T follicular helper cell (primary cell): ENCODE results near the gene FRAT1.

Source experiments
- DNase-seq: peaks from one replicate; pipeline ENCODE4 v3.0.0-alpha.2; 2020; ENCODE audit warnings: low read depth

Gene FRAT1

DNA sequence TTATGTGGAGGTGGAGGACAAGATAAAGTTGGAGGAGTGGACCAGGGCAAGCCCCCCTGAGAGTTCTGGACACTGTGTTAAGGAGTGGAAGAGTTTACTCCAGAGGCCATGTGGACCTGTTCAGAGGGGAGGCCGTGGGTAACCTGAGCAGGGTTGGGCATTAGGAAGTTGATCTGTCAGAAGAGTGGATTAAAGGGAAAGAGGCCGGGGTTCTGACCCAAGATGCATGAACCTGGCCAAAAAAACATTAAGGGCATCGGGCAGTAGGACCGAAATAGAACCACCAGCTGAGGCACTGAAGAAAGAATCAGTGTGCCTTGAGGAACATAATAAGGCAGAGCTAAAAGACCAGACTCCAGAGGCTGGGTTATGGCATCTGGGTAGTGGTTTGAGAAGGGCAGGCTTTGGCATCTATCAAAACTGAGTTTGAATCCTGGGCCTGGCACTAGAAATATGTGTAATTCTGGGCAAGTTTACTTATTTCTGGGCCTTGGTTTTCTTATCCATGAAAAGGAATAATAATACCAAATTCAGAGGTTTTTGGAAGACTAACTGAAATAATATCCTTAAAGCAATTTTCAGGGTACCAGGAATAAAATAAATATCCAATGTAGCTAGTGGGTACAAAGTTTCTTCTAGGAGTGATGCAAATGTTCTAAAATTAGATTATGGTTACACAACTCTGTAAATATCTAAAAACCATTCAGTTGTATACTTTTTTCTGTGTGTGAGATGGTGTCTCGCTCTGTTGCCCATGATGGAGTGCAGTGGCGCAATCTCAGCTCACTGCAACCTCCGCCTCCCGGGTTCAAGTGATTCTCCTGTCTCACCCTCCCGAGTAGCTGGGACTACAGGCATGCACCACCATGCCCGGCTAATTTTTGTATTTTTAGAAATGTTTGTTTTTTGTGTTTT is 10.9 kb upstream of the FRAT1 start:
- DNase-seq, result no peak

- no peak for DNase-seq
Measured at GRCh38 chr10:97311111-97311626, 7.9 kb upstream of the FRAT1 start.

- no peak for DNase-seq
Measured at GRCh38 chr10:97312897-97313296, 6.2 kb upstream of the FRAT1 start.

DNA sequence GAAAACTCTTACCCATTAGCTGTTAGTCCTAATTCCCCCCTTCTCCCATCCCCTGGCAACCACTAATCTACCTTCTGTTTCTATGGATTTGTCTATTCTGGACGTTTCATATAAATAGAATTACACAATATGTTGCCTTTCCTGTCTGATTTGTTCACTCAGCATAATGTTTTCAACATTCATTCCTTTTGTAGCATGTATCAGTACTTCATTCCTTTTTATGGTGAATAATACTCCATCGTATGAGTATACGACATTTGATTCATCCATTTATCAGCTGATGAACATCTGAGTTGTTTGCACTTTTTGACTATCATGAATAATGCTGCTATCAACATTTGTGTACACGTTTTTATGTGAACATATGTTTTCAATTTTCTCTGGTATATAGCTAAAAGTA is 4.4 kb upstream of the FRAT1 start:
- DNase-seq, result no peak

DNA sequence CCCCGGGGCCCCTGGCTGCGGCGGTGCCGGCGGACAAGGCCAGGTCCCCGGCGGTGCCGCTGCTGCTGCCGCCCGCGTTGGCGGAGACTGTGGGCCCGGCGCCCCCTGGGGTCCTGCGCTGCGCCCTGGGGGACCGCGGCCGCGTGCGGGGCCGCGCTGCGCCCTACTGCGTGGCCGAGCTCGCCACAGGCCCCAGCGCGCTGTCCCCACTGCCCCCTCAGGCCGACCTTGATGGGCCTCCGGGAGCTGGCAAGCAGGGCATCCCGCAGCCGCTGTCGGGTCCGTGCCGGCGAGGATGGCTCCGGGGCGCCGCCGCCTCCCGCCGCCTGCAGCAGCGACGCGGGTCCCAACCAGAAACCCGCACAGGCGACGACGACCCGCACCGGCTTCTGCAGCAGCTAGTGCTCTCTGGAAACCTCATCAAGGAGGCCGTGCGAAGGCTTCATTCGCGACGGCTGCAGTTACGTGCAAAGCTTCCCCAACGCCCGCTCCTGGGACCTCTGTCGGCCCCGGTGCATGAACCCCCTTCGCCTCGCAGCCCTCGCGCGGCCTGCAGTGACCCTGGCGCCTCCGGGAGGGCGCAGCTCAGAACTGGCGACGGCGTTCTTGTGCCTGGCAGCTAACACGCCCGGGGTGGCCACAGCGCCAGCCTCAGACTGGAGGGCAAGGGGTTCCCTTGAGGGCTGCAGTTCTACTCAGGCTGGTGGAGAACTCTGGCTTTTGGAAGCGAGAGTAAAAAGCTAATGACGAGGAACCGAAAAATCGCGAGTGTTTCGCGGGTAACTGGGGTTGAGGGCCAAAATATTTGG is 804 bp downstream of the FRAT1 start:
- DNase-seq, result peak; percentile 44

DNA sequence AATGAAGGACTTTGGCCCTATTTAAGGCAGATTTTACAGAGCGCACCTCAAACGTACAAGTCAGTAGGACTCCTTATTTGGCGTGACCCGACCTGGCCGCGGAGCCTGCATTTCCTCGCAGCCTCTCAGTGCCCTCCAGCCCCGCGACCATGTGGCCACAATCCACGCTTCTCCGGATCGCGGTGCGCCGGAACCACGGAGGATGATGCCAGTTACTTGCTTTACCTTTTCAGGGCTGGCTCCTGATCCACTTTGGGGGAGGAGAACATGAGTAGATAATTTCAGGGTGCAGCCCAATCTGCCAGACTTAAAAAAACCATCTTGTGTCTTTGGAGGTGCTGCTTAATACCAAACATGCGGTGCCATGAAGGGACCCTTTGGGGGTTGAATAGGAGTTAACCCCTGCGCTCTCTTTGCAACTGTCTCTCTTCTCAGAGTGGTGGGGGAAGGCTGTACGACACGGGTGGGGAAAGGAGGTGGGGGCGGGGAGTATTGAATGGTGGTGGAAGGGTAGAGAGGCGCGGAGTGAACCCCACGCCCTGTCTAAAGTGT is 1.5 kb downstream of the FRAT1 start:
- peak; percentile 7 for DNase-seq

- DNase-seq, result no peak
Measured at GRCh38 chr10:97321032-97321803, 2.1 kb downstream of the FRAT1 start.

DNA sequence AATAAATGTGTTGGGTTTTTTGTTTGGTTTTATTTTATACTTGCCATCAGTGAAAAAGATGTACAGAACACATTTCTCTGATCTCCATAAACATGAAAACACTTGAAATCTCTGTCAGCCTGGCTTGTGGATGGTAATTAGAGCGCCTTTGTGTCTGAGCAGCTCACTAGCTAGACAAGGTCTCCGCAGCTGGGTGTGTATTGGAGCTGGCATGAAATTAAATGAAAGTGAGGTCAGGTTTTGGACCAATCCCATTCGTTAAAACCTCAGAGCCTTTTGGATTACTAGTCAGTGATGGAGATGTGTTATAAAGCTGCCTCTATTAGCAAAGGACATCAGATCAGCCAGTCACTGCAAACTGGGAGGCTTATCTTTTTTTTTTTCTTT is 2.7 kb downstream of the FRAT1 start:
- no peak for DNase-seq

- no peak for DNase-seq
Measured at GRCh38 chr10:97323501-97323900, 4.4 kb downstream of the FRAT1 start.

DNA sequence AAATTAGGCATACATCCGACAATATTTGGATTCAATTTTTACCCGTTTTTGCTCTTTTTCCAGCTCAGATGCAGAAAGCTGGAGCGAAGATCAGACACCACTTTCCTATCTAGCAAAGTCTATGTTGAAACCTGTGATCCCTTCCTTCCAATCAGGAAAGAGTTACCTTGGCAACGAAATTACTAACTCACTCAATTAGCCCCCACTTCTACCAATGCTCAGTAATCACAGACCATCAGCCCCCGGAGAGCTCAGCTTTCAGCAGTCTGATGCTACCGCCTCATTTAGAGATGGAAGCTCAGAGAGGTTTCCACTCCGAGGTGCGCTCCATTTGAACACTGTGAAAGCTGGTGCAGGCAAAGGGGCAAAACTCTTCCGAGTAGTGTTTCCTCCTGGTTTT is 6.7 kb downstream of the FRAT1 start:
- DNase-seq, result no peak

DNA sequence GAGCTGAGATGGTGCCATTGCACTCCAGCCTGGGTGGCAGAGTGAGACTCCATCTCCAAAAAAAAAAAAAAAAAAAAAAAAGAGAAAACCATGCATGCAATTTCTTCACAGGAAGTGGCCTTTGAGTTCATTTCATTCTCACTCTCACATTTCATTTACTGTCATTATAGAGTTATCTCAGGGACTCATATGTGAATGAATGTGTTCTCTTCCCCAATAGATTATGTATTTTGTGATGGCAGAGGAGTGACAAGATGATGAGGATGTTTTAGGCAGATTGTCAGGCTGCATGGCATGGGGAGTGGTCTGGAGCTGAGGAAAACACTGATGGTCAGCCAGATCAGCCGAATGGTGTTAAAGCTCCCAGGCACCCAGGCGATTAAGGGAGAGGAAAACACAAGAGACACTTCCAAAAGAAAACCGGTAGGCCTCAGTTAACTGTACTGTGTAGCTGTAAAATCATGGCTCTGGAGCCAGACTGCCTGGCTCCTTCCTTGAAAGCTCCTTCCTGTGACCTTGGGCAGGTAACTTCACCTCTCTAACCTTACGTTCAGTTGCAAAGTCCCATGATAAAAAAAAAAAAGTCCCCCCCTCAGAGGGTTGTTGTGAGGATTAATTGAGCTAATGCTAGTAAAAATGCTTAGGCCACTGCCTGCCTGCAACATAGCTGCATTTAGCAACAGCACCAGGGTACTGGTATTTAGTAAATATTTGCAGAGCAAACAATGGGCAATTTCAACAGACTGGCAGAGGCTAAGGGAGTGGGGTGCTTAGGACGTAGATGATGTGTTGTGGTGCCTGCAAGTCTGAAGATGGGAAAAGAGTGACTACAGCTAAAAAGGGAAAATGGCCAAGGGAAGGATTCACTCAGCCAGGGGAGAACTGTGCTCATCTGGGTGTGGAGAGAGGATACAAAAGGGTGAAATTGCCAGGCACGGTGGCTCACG is 8.6 kb downstream of the FRAT1 start:
- DNase-seq, result no peak

- no peak for DNase-seq
Measured at GRCh38 chr10:97328646-97329453, 9.8 kb downstream of the FRAT1 start.

GRCh38 chr10:97329766-97330165 is 10.7 kb downstream of the FRAT1 start:
- no peak for DNase-seq

GRCh38 chr10:97331153-97331703 is 12.2 kb downstream of the FRAT1 start:
- no peak for DNase-seq

DNA sequence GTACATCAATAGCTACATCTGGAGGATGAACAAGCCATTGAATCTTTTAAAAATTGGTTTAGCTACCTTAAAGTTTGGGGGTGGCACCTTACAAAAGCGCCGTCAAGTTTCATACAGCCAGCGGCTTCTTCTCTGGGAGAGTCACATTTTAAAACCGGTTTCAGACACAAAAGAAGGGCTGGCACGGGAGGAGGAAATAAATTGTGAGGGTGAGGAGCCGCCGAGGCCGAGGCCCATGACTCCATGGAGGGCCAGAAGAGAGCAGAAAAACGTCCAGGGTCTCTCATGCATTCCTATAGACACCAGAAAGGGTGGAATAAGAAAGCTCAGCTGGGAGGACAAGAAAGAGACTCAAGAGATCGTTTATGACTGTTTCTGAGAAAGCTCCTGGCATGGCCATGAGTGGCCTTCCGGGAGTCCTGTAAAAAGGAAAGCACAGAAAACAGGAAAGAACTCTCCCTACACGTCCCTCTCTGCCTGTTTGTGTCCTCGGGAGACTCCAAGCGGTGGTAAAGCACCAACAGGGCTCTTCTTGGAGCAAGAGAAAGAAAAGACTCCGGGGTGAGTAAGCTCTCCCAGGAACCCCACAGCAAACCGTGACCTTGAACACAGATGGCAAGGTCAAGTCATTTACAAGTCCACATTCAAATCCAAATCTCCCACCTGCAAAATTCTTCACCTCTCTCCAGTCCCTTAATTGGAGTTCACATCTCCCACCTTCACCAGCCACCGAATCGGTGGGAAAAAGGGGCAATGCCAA is 13.7 kb downstream of the FRAT1 start:
- no peak for DNase-seq

- DNase-seq, result no peak
Measured at GRCh38 chr10:97333351-97333600, 14.2 kb downstream of the FRAT1 start.

- DNase-seq, result peak; percentile 10
Measured at GRCh38 chr10:97333601-97334369, 14.7 kb downstream of the FRAT1 start.
